Measurements from ENCODE around the gene CDON.
"Not testable (repeated sequence)": the region's sequence is repeated elsewhere in the genome, so short reads cannot be mapped to it uniquely, and the experiment has no call there.

CDON gene

DNA sequence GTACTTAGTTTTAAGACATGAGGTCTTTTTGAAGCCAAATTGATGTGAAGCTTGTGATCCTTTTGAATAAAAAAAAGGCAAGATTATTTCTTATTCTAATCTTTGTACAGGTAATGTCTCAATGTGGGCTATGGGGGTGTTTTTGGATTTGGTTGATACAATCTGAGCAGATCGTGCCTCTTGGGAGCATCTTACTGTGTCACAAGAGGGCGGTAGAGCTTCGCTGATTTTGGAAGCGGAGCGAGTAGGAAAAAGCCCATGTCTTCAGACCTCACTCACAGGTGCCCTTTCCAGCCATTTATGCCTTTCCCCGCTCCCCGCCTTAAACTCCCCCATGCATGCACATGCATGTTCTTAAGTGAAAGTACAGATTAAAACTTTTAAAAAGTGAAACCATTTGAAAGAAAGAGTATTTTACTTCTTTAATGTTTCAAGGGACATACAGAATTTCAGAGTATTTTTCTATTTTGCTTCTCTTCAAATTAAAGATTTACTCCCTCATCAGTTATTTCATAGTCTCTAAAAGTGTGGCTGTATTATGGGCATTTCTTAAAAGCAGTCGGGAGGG, 139.6 kb downstream of the CDON start:
- DNase-seq (peak; percentile 57), ATAC-seq (peak; percentile 74)

- DNase-seq (no peak), ATAC-seq (no peak)
Measured at GRCh38 chr11:125922156-125922555, 140.5 kb downstream of the CDON start.

- no peak for ATAC-seq
Measured at GRCh38 chr11:125921042-125921441, 141.6 kb downstream of the CDON start.

DNA sequence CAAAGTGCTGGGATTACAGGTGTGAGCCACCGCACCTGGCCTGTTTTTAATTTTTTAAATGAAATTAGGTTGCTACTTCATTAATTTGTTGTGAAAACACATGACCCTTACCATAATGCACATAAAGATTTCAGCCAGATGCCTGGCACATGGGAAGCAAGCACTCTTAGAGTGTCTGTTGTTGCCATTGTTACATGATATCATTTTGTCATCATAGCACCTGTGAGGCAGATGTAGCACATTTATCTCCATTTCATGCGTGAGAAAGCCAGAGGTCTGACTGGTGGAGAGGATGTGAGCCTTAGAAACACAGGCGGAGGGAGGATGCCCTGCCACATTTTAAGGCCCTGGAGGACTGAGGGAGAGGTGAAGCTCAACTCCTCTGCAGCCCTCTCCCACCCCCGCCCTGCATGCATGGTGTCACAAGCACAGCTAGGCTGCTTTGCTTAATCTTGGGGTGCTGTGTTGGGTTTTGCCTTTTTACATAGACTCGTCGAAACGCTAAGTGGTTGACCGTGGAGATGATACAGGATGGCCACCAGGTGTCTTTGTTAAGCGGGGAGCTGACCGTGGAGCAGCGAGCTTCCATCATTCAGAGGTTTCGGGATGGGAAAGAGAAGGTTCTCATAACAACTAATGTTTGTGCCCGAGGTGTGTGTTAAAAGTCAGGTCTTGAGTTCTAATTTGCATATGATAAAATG, 144.4 kb downstream of the CDON start:
- DNase-seq (no peak), ATAC-seq (no peak)

More at GRCh38 chr11:125921042-125921441, 141.6 kb downstream of the CDON start:
- DNase-seq: no peak

- ATAC-seq (no peak), DNase-seq (no peak)
Measured at GRCh38 chr11:125916683-125917347, 145.9 kb downstream of the CDON start.

DNA sequence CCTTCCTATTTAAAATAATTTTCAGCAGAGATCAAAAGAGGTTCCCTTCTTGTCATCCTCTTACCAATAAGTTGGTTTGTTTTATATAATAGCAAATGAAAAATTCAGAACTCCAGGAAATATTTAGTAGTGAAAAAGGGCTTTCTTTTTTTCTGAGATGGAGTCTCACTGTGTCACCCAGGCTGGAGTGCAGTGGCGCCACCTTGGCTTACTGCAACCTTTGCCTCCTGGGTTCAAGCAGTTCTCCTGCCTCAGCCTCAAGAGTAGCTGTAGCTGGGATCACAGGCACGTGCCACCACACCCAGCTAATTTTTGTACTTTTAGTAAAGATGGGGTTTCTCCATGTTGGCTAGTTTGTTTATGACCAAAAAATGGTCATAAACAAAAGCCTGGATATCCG, 148.1 kb downstream of the CDON start:
- ATAC-seq, DNase-seq: not testable (repeated sequence)

DNA sequence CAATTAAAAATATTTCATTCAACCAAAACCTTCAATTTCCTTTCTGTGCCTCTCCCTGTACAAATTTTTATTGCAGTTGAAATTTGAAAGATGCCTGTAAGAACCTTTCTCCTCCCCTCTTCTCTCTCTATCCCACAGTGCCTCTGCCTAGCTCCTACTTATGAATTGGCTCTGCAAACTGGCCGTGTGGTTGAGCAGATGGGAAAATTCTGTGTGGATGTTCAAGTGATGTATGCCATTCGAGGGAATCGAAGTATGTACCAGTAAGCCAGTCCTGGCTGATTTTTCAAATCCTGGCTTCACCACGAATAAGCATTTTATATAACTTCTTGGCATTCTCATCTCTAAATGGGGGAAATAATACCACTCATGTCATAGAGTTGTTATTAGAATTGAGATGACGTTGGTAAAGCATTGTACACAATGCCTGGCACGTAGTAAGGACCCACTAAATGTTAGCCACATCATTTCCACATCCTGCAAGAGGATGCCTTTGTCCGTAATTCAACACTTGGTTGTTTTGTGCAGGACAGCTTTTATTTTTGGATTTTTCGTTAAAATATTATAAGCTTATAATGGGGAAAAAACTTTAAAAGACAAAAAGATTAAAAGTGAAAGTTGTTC, 152.3 kb downstream of the CDON start:
- no peak for ATAC-seq

More for the DNA sequence above, 152.3 kb downstream of the CDON start:
- DNase-seq: no peak
